GM12878 (cell line): ENCODE measurements around the gene SEBOX. TPM values are rescaled to one million over a fixed set of nuclear protein-coding genes. Genes with fewer than 3 reads are reported as not detected.

ENCODE experiments used
- REST ChIP-seq: IDR thresholded peaks from 2 replicates; pipeline ENCODE4 v1.6.1; 2012; ENCODE audit warnings: mild to moderate bottlenecking, low read depth, low read length
- microRNA-seq: library from miRNA; unstranded; fragments of <30 nt; microRNA quantifications from one replicate; pipeline ENCODE4, GENCODE V29; 2018
- polyA plus RNA-seq, 11 experiments: library from polyadenylated mRNA; depleted of rRNA in 4 of 11; unstranded in 6 of 11; stranded (reverse) in 5 of 11; fragments of >200 nt; fragmentation: Nextera tagmentation in 4 of 11; fragmentation: Illumina TruSeq in 1 of 11; extraction: Ambion mirVana in 4 of 11; extraction: Trizol in 1 of 11; gene quantifications; 1 replicate in 1 of 11; 2 replicates in 10 of 11; pipeline versions ENCODE4 v1.2.1 to v1.2.3, GENCODE V29; 2011 to 2016; ENCODE audit warnings: inconsistent platforms in 2 of 11, missing spikeins in 2 of 11, low read depth in 1 of 11
- total RNA-seq, 4 experiments: library from RNA; depleted of rRNA in 3 of 4; stranded (reverse); fragments of >200 nt in 3 of 4; fragmentation: Illumina TruSeq in 1 of 4; extraction: Trizol in 1 of 4; gene quantifications; 2 replicates each; pipeline versions ENCODE4 v1.2.1 to v1.2.3, GENCODE V29; 2013 to 2021

SEBOX gene
- total and polyA plus RNA-seq, 10 of the 15 experiments (the other 5 are each of a cell fraction or from before 2014, with no cell fraction given) = not detected

- TF ChIP-seq REST = no peak
Observed at GRCh38 chr17:28313841-28314240, 51.2 kb downstream of the SEBOX start (continued).

Small RNA genes within 50 kb of the gene (microRNA-seq; reads per million reads assigned to microRNA genes)
- 0.94 reads per million for gene MIR4723

Other genes starting within 250 kb of the SEBOX start
Only the 7 nearest of the 14 such genes appear.
- 116 and 130 TPM in 2 replicates for gene TMEM97, start 46.0 kb downstream of the SEBOX start, total RNA-seq (2014; rRNA removed)
- gene TMEM97, start 46.0 kb downstream of the SEBOX start, total RNA-seq (2014; rRNA removed; fragmentation: Illumina TruSeq; extraction: Trizol) = 83.5 and 84.2 TPM in 2 replicates
- 87.8 and 89.3 TPM in 2 replicates for gene TMEM97, start 46.0 kb downstream of the SEBOX start, total RNA-seq (2021)
- 96.8 and 100 TPM in 2 replicates for gene TMEM97, start 46.0 kb downstream of the SEBOX start, polyA plus RNA-seq (2011; rRNA removed)
- gene TMEM97, start 46.0 kb downstream of the SEBOX start, polyA plus RNA-seq (2014; fragmentation: Illumina TruSeq; extraction: Trizol) = 134 and 183 TPM in 2 replicates
- 100 to 1,000 TPM in 1 of 2 experiments, 10 to 100 TPM in 1; 58.0 to 130 TPM for gene TMEM97, start 46.0 kb downstream of the SEBOX start, polyA plus RNA-seq (2014; fragmentation: Nextera tagmentation; extraction: Ambion mirVana)
- 62.4 and 63.1 TPM in 2 replicates for gene TMEM97, start 46.0 kb downstream of the SEBOX start, polyA plus RNA-seq (2014; rRNA removed)
- gene TMEM97, start 46.0 kb downstream of the SEBOX start, polyA plus RNA-seq (2016; fragmentation: Nextera tagmentation; extraction: Ambion mirVana) = 10 to 100 TPM; 81.0 to 83.1 TPM
- 18.4 and 21.1 TPM in 2 replicates for gene IFT20, start 29.7 kb downstream of the SEBOX start, total RNA-seq (2014; rRNA removed)
- 16.8 and 17.8 TPM in 2 replicates for gene IFT20, start 29.7 kb downstream of the SEBOX start, total RNA-seq (2014; rRNA removed; fragmentation: Illumina TruSeq; extraction: Trizol)
- gene IFT20, start 29.7 kb downstream of the SEBOX start, total RNA-seq (2021) = 15.2 and 17.5 TPM in 2 replicates
- 25.2 and 36.0 TPM in 2 replicates for gene IFT20, start 29.7 kb downstream of the SEBOX start, polyA plus RNA-seq (2011; rRNA removed)
- gene IFT20, start 29.7 kb downstream of the SEBOX start, polyA plus RNA-seq (2014; fragmentation: Illumina TruSeq; extraction: Trizol) = 19.9 and 21.2 TPM in 2 replicates
- gene IFT20, start 29.7 kb downstream of the SEBOX start, polyA plus RNA-seq (2014; fragmentation: Nextera tagmentation; extraction: Ambion mirVana) = 10 to 100 TPM in 1 of 2 experiments, 1 to 10 TPM in 1; 9.4 to 13.1 TPM
- gene IFT20, start 29.7 kb downstream of the SEBOX start, polyA plus RNA-seq (2014; rRNA removed) = 25.2 and 26.6 TPM in 2 replicates
- gene IFT20, start 29.7 kb downstream of the SEBOX start, polyA plus RNA-seq (2016; fragmentation: Nextera tagmentation; extraction: Ambion mirVana) = 10 to 100 TPM; 32.1 to 38.2 TPM
- 11.5 and 13.0 TPM in 2 replicates for gene TNFAIP1, start 29.4 kb downstream of the SEBOX start, total RNA-seq (2014; rRNA removed)
- 7.0 and 7.9 TPM in 2 replicates for gene TNFAIP1, start 29.4 kb downstream of the SEBOX start, total RNA-seq (2014; rRNA removed; fragmentation: Illumina TruSeq; extraction: Trizol)
- gene TNFAIP1, start 29.4 kb downstream of the SEBOX start, total RNA-seq (2021) = 14.1 and 15.7 TPM in 2 replicates
- 9.6 and 15.9 TPM in 2 replicates for gene TNFAIP1, start 29.4 kb downstream of the SEBOX start, polyA plus RNA-seq (2011; rRNA removed)
- gene TNFAIP1, start 29.4 kb downstream of the SEBOX start, polyA plus RNA-seq (2014; fragmentation: Illumina TruSeq; extraction: Trizol) = 9.9 and 10.0 TPM in 2 replicates
- 1 to 10 TPM; 1.8 to 3.9 TPM for gene TNFAIP1, start 29.4 kb downstream of the SEBOX start, polyA plus RNA-seq (2014; fragmentation: Nextera tagmentation; extraction: Ambion mirVana)
- 10.3 and 11.2 TPM in 2 replicates for gene TNFAIP1, start 29.4 kb downstream of the SEBOX start, polyA plus RNA-seq (2014; rRNA removed)
- 10 to 100 TPM; 14.9 to 16.9 TPM for gene TNFAIP1, start 29.4 kb downstream of the SEBOX start, polyA plus RNA-seq (2016; fragmentation: Nextera tagmentation; extraction: Ambion mirVana)
- 126 and 131 TPM in 2 replicates for gene POLDIP2, start 7.7 kb downstream of the SEBOX start, total RNA-seq (2014; rRNA removed)
- gene POLDIP2, start 7.7 kb downstream of the SEBOX start, total RNA-seq (2014; rRNA removed; fragmentation: Illumina TruSeq; extraction: Trizol) = 63.9 and 69.2 TPM in 2 replicates
- 108 and 111 TPM in 2 replicates for gene POLDIP2, start 7.7 kb downstream of the SEBOX start, total RNA-seq (2021)
- 57.7 and 89.9 TPM in 2 replicates for gene POLDIP2, start 7.7 kb downstream of the SEBOX start, polyA plus RNA-seq (2011; rRNA removed)
- gene POLDIP2, start 7.7 kb downstream of the SEBOX start, polyA plus RNA-seq (2014; fragmentation: Illumina TruSeq; extraction: Trizol) = 120 and 133 TPM in 2 replicates
- 10 to 100 TPM; 22.8 to 36.9 TPM for gene POLDIP2, start 7.7 kb downstream of the SEBOX start, polyA plus RNA-seq (2014; fragmentation: Nextera tagmentation; extraction: Ambion mirVana)
- 134 and 139 TPM in 2 replicates for gene POLDIP2, start 7.7 kb downstream of the SEBOX start, polyA plus RNA-seq (2014; rRNA removed)
- 100 to 1,000 TPM; 180 to 196 TPM for gene POLDIP2, start 7.7 kb downstream of the SEBOX start, polyA plus RNA-seq (2016; fragmentation: Nextera tagmentation; extraction: Ambion mirVana)
- 0.44 TPM in 1 of 2 replicates, not detected in the other for gene VTN, start 5.1 kb upstream of the SEBOX start, total RNA-seq (2014; rRNA removed)
- 0.32 TPM in 1 of 2 replicates, not detected in the other for gene VTN, start 5.1 kb upstream of the SEBOX start, total RNA-seq (2014; rRNA removed; fragmentation: Illumina TruSeq; extraction: Trizol)
- 1.3 TPM in 2 replicates for gene VTN, start 5.1 kb upstream of the SEBOX start, total RNA-seq (2021)
- not detected in 2 replicates for gene VTN, start 5.1 kb upstream of the SEBOX start, polyA plus RNA-seq (2011; rRNA removed)
- gene VTN, start 5.1 kb upstream of the SEBOX start, polyA plus RNA-seq (2014; fragmentation: Illumina TruSeq; extraction: Trizol) = 0.18 and 0.70 TPM in 2 replicates
- under 1 TPM in 1 of 2 experiments, not detected in 1; 0.04 TPM for gene VTN, start 5.1 kb upstream of the SEBOX start, polyA plus RNA-seq (2014; fragmentation: Nextera tagmentation; extraction: Ambion mirVana)
- gene VTN, start 5.1 kb upstream of the SEBOX start, polyA plus RNA-seq (2014; rRNA removed) = 0.10 and 0.43 TPM in 2 replicates
- gene VTN, start 5.1 kb upstream of the SEBOX start, polyA plus RNA-seq (2016; fragmentation: Nextera tagmentation; extraction: Ambion mirVana) = under 1 TPM in 1 of 2 experiments, not detected in 1; 0.13 TPM
- 10.5 and 14.0 TPM in 2 replicates for gene SARM1, start 6.5 kb upstream of the SEBOX start, total RNA-seq (2014; rRNA removed)
- 7.8 and 8.7 TPM in 2 replicates for gene SARM1, start 6.5 kb upstream of the SEBOX start, total RNA-seq (2014; rRNA removed; fragmentation: Illumina TruSeq; extraction: Trizol)
- gene SARM1, start 6.5 kb upstream of the SEBOX start, total RNA-seq (2021) = 25.3 and 28.6 TPM in 2 replicates
- gene SARM1, start 6.5 kb upstream of the SEBOX start, polyA plus RNA-seq (2011; rRNA removed) = 2.1 and 2.5 TPM in 2 replicates
- gene SARM1, start 6.5 kb upstream of the SEBOX start, polyA plus RNA-seq (2014; fragmentation: Illumina TruSeq; extraction: Trizol) = 8.7 and 13.0 TPM in 2 replicates
- 1 to 10 TPM in 1 of 2 experiments, under 1 TPM in 1; 0.56 to 1.5 TPM for gene SARM1, start 6.5 kb upstream of the SEBOX start, polyA plus RNA-seq (2014; fragmentation: Nextera tagmentation; extraction: Ambion mirVana)
- 16.2 and 16.7 TPM in 2 replicates for gene SARM1, start 6.5 kb upstream of the SEBOX start, polyA plus RNA-seq (2014; rRNA removed)
- 10 to 100 TPM; 10.8 to 13.7 TPM for gene SARM1, start 6.5 kb upstream of the SEBOX start, polyA plus RNA-seq (2016; fragmentation: Nextera tagmentation; extraction: Ambion mirVana)
- gene SLC46A1, start 41.0 kb upstream of the SEBOX start, total RNA-seq (2014; rRNA removed) = 3.7 and 6.8 TPM in 2 replicates
- gene SLC46A1, start 41.0 kb upstream of the SEBOX start, total RNA-seq (2014; rRNA removed; fragmentation: Illumina TruSeq; extraction: Trizol) = 2.9 and 3.9 TPM in 2 replicates
- 5.6 and 6.2 TPM in 2 replicates for gene SLC46A1, start 41.0 kb upstream of the SEBOX start, total RNA-seq (2021)
- 1.7 and 2.0 TPM in 2 replicates for gene SLC46A1, start 41.0 kb upstream of the SEBOX start, polyA plus RNA-seq (2011; rRNA removed)
- gene SLC46A1, start 41.0 kb upstream of the SEBOX start, polyA plus RNA-seq (2014; fragmentation: Illumina TruSeq; extraction: Trizol) = 4.1 and 7.1 TPM in 2 replicates
- 1 to 10 TPM; 3.4 to 6.0 TPM for gene SLC46A1, start 41.0 kb upstream of the SEBOX start, polyA plus RNA-seq (2014; fragmentation: Nextera tagmentation; extraction: Ambion mirVana)
- 3.4 and 4.7 TPM in 2 replicates for gene SLC46A1, start 41.0 kb upstream of the SEBOX start, polyA plus RNA-seq (2014; rRNA removed)
- 1 to 10 TPM; 3.9 to 6.9 TPM for gene SLC46A1, start 41.0 kb upstream of the SEBOX start, polyA plus RNA-seq (2016; fragmentation: Nextera tagmentation; extraction: Ambion mirVana)